Vagina (tissue), 2 donors: Measurements from ENCODE around the gene SRRD.

ENCODE experiments used
- CTCF ChIP-seq, 3 experiments: fragments of 450-650 bp in 2 of 3; fragments of 200-600 bp in 1 of 3; sonication (generic) in 1 of 3; IDR thresholded peaks; one replicate each; pipeline ENCODE4 v1.5.1; 2017 to 2019; ENCODE audit warnings: antibody characterized with exemption in 3 of 3, mild to moderate bottlenecking in 2 of 3, moderate library complexity in 2 of 3
- POLR2A ChIP-seq, 2 donors: fragments of 450-650 bp; IDR thresholded peaks; one replicate each; pipeline ENCODE4 v1.6.1; 2017; ENCODE audit warnings: antibody characterized with exemption in 2 of 2, mild to moderate bottlenecking in 2 of 2, moderate library complexity in 2 of 2

GRCh38 chr22:26503758-26504157, 20.1 kb downstream of the SRRD start:
- TF ChIP-seq CTCF (IDR thresholded peaks at IDR 0.05) (no peak), POLR2A (IDR thresholded peaks at IDR 0.05) (no peak)
